HepG2 (cell line): ENCODE data around the gene ZNF561. TPM values are rescaled to one million over a fixed set of nuclear protein-coding genes. Genes with fewer than 3 reads are reported as not detected.

Experiments
- ATF1 ChIP-seq: IDR thresholded peaks from 2 replicates; pipeline ENCODE4 v1.6.1; 2016; ENCODE audit warnings: mild to moderate bottlenecking, control low read depth
- CC2D1A ChIP-seq: sonication (generic); formaldehyde crosslinking; IDR thresholded peaks from 2 replicates; pipeline ENCODE4 v1.8.1; 2023; ENCODE audit warnings: mild to moderate bottlenecking, missing genetic modification reagents
- CEBPB ChIP-seq: IDR thresholded peaks from 2 replicates; pipeline ENCODE4 v1.6.1; 2011; ENCODE audit warnings: low read depth, low read length, improper control_type of control experiment, borderline replicate concordance
- LBX2 ChIP-seq: sonication (generic); formaldehyde crosslinking; IDR thresholded peaks from 2 replicates; pipeline ENCODE4 v1.5.0; 2020; ENCODE audit warnings: missing genetic modification reagents, mild to moderate bottlenecking, borderline replicate concordance
- NFYB ChIP-seq: sonication (generic); formaldehyde crosslinking; IDR thresholded peaks from 2 replicates; pipeline ENCODE4 v1.4.0; 2020; ENCODE audit warnings: missing genetic modification reagents
- RNF2 ChIP-seq: fragments of 450-650 bp; conservative IDR thresholded peaks from 2 replicates; pipeline ENCODE4 v1.6.1; 2016; ENCODE audit warnings: low read depth
- SP1 ChIP-seq, 2 experiments: fragments of 450-650 bp in 1 of 2; sonication (generic) in 1 of 2; formaldehyde crosslinking in 1 of 2; IDR thresholded peaks; 2 replicates each; pipeline versions ENCODE4 v1.4.0 to v1.6.1; 2016 to 2020; ENCODE audit warnings: missing genetic modification reagents in 1 of 2
- TBX3 ChIP-seq: fragments of 450-650 bp; IDR thresholded peaks from 2 replicates; pipeline ENCODE4 v1.6.1; 2017; ENCODE audit warnings: antibody characterized with exemption, mild to moderate bottlenecking, inconsistent platforms, borderline replicate concordance
- ZBTB8A ChIP-seq: sonication (generic); formaldehyde crosslinking; IDR thresholded peaks from 2 replicates; pipeline ENCODE4 v1.4.0; 2020; ENCODE audit warnings: mild to moderate bottlenecking, low read depth, missing genetic modification reagents, borderline replicate concordance
- ZNF180 ChIP-seq: sonication (generic); formaldehyde crosslinking; IDR thresholded peaks from 2 replicates; pipeline ENCODE4 v1.4.0; 2020; ENCODE audit warnings: low read depth, missing genetic modification reagents, borderline replicate concordance
- ZNF232 ChIP-seq: sonication (generic); formaldehyde crosslinking; IDR thresholded peaks from 2 replicates; pipeline ENCODE4 v1.4.0; 2020; ENCODE audit warnings: missing genetic modification reagents, borderline replicate concordance
- ZNF546 ChIP-seq: sonication (generic); formaldehyde crosslinking; conservative IDR thresholded peaks from 2 replicates; pipeline ENCODE4 v1.8.1; 2023; ENCODE audit warnings: mild to moderate bottlenecking, missing genetic modification reagents
- ZNF556 ChIP-seq: sonication (generic); formaldehyde crosslinking; IDR thresholded peaks from 2 replicates; pipeline ENCODE4 v1.4.0; 2020; ENCODE audit warnings: mild to moderate bottlenecking, missing genetic modification reagents, borderline replicate concordance
- ZNF562 ChIP-seq: sonication (generic); formaldehyde crosslinking; IDR thresholded peaks from 2 replicates; pipeline ENCODE4 v1.8.0; 2022; ENCODE audit warnings: missing genetic modification reagents, borderline replicate concordance
- ZNF572 ChIP-seq: sonication (generic); formaldehyde crosslinking; IDR thresholded peaks from 2 replicates; pipeline ENCODE4 v1.5.1; 2020; ENCODE audit warnings: mild to moderate bottlenecking, missing genetic modification reagents
- ZNF580 ChIP-seq: IDR thresholded peaks from 2 replicates; pipeline ENCODE4 v1.6.1; 2016; ENCODE audit warnings: low read depth, borderline replicate concordance
- ZNF746 ChIP-seq: sonication (generic); formaldehyde crosslinking; IDR thresholded peaks from 2 replicates; pipeline ENCODE4 v1.8.0; 2022; ENCODE audit warnings: mild to moderate bottlenecking, missing genetic modification reagents
- ZNF749 ChIP-seq: sonication (generic); formaldehyde crosslinking; IDR thresholded peaks from 2 replicates; pipeline ENCODE4 v1.8.0; 2022; ENCODE audit warnings: mild to moderate bottlenecking, missing genetic modification reagents, moderate library complexity, borderline replicate concordance
- ZSCAN29 ChIP-seq: sonication (generic); formaldehyde crosslinking; conservative IDR thresholded peaks from 2 replicates; pipeline ENCODE4 v1.4.0; 2020; ENCODE audit warnings: mild to moderate bottlenecking, missing genetic modification reagents
- polyA plus RNA-seq, 8 experiments: library from polyadenylated mRNA; depleted of rRNA in 3 of 8; stranded (reverse) in 7 of 8; unstranded in 1 of 8; fragments of >200 nt; fragmentation: Illumina TruSeq in 4 of 8; extraction: Trizol in 4 of 8; gene quantifications; 2 replicates each; pipeline versions ENCODE4 v1.2.1 to v1.2.3, GENCODE V29; 2011 to 2016; ENCODE audit warnings: low read depth in 4 of 8, missing spikeins in 1 of 8, mixed read lengths in 1 of 8; ENCODE audit not compliant: insufficient read depth in 1 of 8
- total RNA-seq, 5 experiments: library from RNA; depleted of rRNA; stranded (reverse); fragments of >200 nt; fragmentation: Illumina TruSeq; extraction: Trizol; gene quantifications; 2 replicates each; pipeline ENCODE4 v1.2.3, GENCODE V29; 2016; ENCODE audit warnings: low read depth in 1 of 5
- TF ChIP-seq, protein P1 (sequence below): sonication (generic); formaldehyde crosslinking; IDR thresholded peaks from 2 replicates; pipeline ENCODE4 v1.8.0; 2022; ENCODE audit warnings: low read depth, missing genetic modification reagents
- TF ChIP-seq, protein P2 (sequence below): IDR thresholded peaks from 2 replicates; pipeline ENCODE4 v1.6.1; 2018; ENCODE audit warnings: missing genetic modification reagents, mild to moderate bottlenecking, missing compliant biosample characterization
- TF ChIP-seq, protein P3 (sequence below): sonication (generic); formaldehyde crosslinking; IDR thresholded peaks from 2 replicates; pipeline ENCODE4 v1.5.1; 2020; ENCODE audit warnings: mild to moderate bottlenecking, moderate library complexity, missing genetic modification reagents
- TF ChIP-seq, protein P4 (sequence below): sonication (generic); formaldehyde crosslinking; IDR thresholded peaks from 2 replicates; pipeline ENCODE4 v1.9.0; 2022; ENCODE audit warnings: low read depth, missing genetic modification reagents

Gene ZNF561
- total and polyA plus RNA-seq, 2 of the 13 experiments (the other 11 are each of a cell fraction or from before 2014, with no cell fraction given), result 19.8 to 35.1 TPM

DNA sequence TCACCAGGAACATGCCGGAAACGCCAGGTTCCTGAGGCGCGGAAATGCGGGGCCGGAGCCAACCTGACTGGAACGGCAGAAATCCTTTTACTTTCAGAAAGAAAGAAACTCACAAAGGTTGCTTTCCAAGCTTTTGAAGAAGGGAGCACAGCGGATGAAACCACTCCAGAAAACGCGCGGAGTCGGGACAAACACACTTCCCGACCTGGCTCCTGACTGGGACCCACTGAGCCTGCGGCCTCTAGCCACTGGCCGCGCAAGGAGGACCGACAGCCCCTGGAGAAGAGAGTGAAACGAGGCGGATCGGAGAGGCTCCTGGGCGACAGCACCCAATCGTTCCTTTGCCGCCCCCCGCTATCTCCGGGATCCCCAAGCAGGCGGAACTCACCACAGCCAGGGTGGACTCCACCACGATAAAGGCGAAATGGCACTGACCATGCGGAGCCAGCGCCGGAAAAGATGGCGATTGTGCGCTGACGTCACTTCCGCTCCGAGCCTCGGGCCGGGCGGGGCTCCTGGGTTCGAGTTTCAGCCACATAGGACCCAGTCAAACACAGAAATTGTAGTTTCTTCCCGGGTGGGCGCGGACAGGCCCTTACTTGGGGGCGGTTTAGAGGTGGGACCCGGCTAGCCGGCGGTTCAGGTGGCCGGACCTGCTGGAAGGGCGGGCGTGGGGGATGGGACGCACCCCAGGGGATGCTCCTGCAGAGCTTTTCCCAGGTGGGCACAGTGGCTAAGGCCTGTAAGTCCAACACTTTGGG is 36.8 kb downstream of the ZNF561 start, which contains the start of gene ZNF121 (continued):
- TF ChIP-seq, protein P1, sequence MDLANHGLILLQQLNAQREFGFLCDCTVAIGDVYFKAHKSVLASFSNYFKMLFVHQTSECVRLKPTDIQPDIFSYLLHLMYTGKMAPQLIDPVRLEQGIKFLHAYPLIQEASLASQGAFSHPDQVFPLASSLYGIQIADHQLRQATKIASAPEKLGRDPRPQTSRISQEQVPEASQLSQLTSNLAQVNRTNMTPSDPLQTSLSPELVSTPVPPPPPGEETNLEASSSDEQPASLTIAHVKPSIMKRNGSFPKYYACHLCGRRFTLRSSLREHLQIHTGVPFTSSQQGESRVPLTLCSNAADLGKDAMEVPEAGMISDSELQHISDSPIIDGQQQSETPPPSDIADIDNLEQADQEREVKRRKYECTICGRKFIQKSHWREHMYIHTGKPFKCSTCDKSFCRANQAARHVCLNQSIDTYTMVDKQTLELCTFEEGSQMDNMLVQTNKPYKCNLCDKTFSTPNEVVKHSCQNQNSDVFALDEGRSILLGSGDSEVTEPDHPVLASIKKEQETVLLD (CRISPR knock-in tag), result no peak
- TF ChIP-seq ZNF572 (CRISPR knock-in tag) (no peak), RNF2 (no peak), ZNF546 (CRISPR knock-in tag) (no peak), NFYB (no peak; the same call in 1 of the 2 replicates), ZNF232 (CRISPR knock-in tag) (peak; percentile 91), ZNF556 (CRISPR knock-in tag) (no peak), ZNF562 (CRISPR knock-in tag) (no peak), ZNF580 (CRISPR knock-in tag) (peak; percentile 72; the same call in 1 of the 2 replicates), CEBPB (no peak), TBX3 (no peak), ZNF749 (CRISPR knock-in tag) (0 out of 2 replicates have a peak, but pooled peaks have one; percentile 56), SP1 (IDR thresholded peaks at IDR 0.05) (no peak), SP1 (CRISPR knock-in tag; IDR thresholded peaks at IDR 0.05) (no peak), LBX2 (CRISPR knock-in tag) (no peak), CC2D1A (CRISPR knock-in tag) (no peak), ZNF180 (no peak), ZBTB8A (no peak), ATF1 (CRISPR knock-in tag) (peak; percentile 95), ZSCAN29 (CRISPR knock-in tag) (no peak), ZNF746 (CRISPR knock-in tag) (no peak)
- TF ChIP-seq, protein P2, sequence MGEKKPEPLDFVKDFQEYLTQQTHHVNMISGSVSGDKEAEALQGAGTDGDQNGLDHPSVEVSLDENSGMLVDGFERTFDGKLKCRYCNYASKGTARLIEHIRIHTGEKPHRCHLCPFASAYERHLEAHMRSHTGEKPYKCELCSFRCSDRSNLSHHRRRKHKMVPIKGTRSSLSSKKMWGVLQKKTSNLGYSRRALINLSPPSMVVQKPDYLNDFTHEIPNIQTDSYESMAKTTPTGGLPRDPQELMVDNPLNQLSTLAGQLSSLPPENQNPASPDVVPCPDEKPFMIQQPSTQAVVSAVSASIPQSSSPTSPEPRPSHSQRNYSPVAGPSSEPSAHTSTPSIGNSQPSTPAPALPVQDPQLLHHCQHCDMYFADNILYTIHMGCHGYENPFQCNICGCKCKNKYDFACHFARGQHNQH (CRISPR knock-in tag), result peak; percentile 65; the same call in 1 of the 2 replicates
- TF ChIP-seq, protein P3, sequence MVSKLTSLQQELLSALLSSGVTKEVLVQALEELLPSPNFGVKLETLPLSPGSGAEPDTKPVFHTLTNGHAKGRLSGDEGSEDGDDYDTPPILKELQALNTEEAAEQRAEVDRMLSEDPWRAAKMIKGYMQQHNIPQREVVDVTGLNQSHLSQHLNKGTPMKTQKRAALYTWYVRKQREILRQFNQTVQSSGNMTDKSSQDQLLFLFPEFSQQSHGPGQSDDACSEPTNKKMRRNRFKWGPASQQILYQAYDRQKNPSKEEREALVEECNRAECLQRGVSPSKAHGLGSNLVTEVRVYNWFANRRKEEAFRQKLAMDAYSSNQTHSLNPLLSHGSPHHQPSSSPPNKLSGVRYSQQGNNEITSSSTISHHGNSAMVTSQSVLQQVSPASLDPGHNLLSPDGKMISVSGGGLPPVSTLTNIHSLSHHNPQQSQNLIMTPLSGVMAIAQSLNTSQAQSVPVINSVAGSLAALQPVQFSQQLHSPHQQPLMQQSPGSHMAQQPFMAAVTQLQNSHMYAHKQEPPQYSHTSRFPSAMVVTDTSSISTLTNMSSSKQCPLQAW, result peak; percentile 54; the same call in 1 of the 2 replicates
- TF ChIP-seq, protein P4, sequence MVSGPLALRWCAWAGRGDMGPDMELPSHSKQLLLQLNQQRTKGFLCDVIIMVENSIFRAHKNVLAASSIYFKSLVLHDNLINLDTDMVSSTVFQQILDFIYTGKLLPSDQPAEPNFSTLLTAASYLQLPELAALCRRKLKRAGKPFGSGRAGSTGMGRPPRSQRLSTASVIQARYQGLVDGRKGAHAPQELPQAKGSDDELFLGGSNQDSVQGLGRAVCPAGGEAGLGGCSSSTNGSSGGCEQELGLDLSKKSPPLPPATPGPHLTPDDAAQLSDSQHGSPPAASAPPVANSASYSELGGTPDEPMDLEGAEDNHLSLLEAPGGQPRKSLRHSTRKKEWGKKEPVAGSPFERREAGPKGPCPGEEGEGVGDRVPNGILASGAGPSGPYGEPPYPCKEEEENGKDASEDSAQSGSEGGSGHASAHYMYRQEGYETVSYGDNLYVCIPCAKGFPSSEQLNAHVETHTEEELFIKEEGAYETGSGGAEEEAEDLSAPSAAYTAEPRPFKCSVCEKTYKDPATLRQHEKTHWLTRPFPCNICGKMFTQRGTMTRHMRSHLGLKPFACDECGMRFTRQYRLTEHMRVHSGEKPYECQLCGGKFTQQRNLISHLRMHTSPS (CRISPR knock-in tag), result peak; percentile 38; the same call in 1 of the 2 replicates
